MM.1S (cell line): ENCODE results near the gene MUC20.
A peak's percentile ranks its signal among the peaks of the same experiment; 100 is the strongest.

Experiments
- DNase-seq: peaks from one replicate; pipeline ENCODE4 v3.0.0-alpha.2; 2015
- H2AFZ ChIP-seq: fragments of 300-600 bp; sonication (generic); 2 replicates; pipeline ENCODE4 v1.6.0; 2016; ENCODE audit warnings: antibody characterized with exemption, low read length
- H3F3A ChIP-seq: fragments of 300-600 bp; sonication (generic); 2 replicates; pipeline ENCODE4 v1.6.1; 2016; ENCODE audit warnings: mild to moderate bottlenecking, antibody characterized with exemption, low read length, moderate library complexity, mixed read lengths; ENCODE audit not compliant: insufficient read depth
- H3K27ac ChIP-seq: fragments of 300-600 bp; sonication (generic); 2 replicates; pipeline ENCODE4 v1.5.1; 2016; ENCODE audit warnings: mild to moderate bottlenecking, low read length
- H3K27me3 ChIP-seq: fragments of 300-600 bp; sonication (generic); replicated peaks from 2 replicates; pipeline ENCODE4 v1.6.0; 2016; ENCODE audit warnings: low read length; ENCODE audit not compliant: insufficient read depth
- H3K36me3 ChIP-seq: fragments of 300-600 bp; sonication (generic); replicated peaks from 2 replicates; pipeline ENCODE4 v1.6.1; 2016; ENCODE audit warnings: mild to moderate bottlenecking, low read length, mixed read lengths; ENCODE audit not compliant: insufficient read depth
- H3K4me1 ChIP-seq: fragments of 300-600 bp; sonication (generic); 2 replicates; pipeline ENCODE4 v1.6.1; 2016; ENCODE audit warnings: low read length, mixed read lengths
- H3K4me2 ChIP-seq: fragments of 300-600 bp; sonication (generic); 2 replicates; pipeline ENCODE4 v1.6.0; 2016; ENCODE audit warnings: low read depth, low read length
- H3K4me3 ChIP-seq: fragments of 300-600 bp; sonication (generic); 2 replicates; pipeline ENCODE4 v1.5.1; 2016; ENCODE audit warnings: low read length, mixed read lengths
- H3K79me2 ChIP-seq: fragments of 300-600 bp; sonication (generic); 2 replicates; pipeline ENCODE4 v1.6.1; 2016; ENCODE audit warnings: mixed run types, low read length, mixed read lengths
- H3K9ac ChIP-seq: fragments of 300-600 bp; sonication (generic); 2 replicates; pipeline ENCODE4 v1.6.1; 2016; ENCODE audit warnings: low read length, mixed read lengths
- H3K9me2 ChIP-seq: fragments of 300-600 bp; sonication (generic); replicated peaks from 2 replicates; pipeline ENCODE4 v1.6.1; 2016; ENCODE audit warnings: mild to moderate bottlenecking, low read length, mixed read lengths; ENCODE audit not compliant: insufficient read depth
- H3K9me3 ChIP-seq: fragments of 300-600 bp; sonication (generic); replicated peaks from 2 replicates; pipeline ENCODE4 v1.6.1; 2016; ENCODE audit warnings: mild to moderate bottlenecking, low read length, mixed read lengths; ENCODE audit not compliant: insufficient read depth
- H4K20me1 ChIP-seq: fragments of 300-600 bp; sonication (generic); 2 replicates; pipeline ENCODE4 v1.6.1; 2016; ENCODE audit warnings: mild to moderate bottlenecking, low read length, moderate library complexity, mixed read lengths; ENCODE audit not compliant: insufficient read depth
- CTCF ChIP-seq: fragments of 300-600 bp; sonication (generic); IDR thresholded peaks from 2 replicates; pipeline ENCODE4 v1.5.1; 2016; ENCODE audit warnings: antibody characterized with exemption, low read length, mixed read lengths
- EZH2 ChIP-seq: fragments of 300-600 bp; sonication (generic); optimal IDR thresholded peaks from 2 replicates; pipeline ENCODE3; 2017; ENCODE audit warnings: low read depth, mild to moderate bottlenecking, antibody characterized with exemption, low read length, mixed read lengths
- EZH2phosphoT487 ChIP-seq: fragments of 300-600 bp; sonication (generic); IDR thresholded peaks from 2 replicates; pipeline ENCODE4 v1.6.1; 2018; ENCODE audit warnings: antibody characterized with exemption, low read length

The MUC20 gene

GRCh38 chr3:195703776-195704175, 17.0 kb upstream of the MUC20 start:
- no peak overlapping the region for H2AFZ ChIP-seq
- H3K36me3 ChIP-seq, result no peaks in the 10 kb centered on the region
- H3F3A ChIP-seq, result no peaks in the 10 kb centered on the region
- H3K4me2 ChIP-seq, result no peak overlapping the region
- no peak overlapping the region for H3K4me3 ChIP-seq
- peak; percentile 3 for DNase-seq
- TF ChIP-seq EZH2, result no peak
- TF ChIP-seq EZH2phosphoT487, result no peak
- TF ChIP-seq CTCF, result no peak
- no peak overlapping the region for H3K27ac ChIP-seq
- H3K9me3 ChIP-seq, result no peaks in the 10 kb centered on the region
- no peaks in the 10 kb centered on the region for H3K27me3 ChIP-seq
- no peaks in the 10 kb centered on the region for H3K79me2 ChIP-seq
- H3K9me2 ChIP-seq, result no peaks in the 10 kb centered on the region
- H3K4me1 ChIP-seq, result no peaks in the 10 kb centered on the region
- H3K9ac ChIP-seq, result no peak overlapping the region
- no peaks in the 10 kb centered on the region for H4K20me1 ChIP-seq

GRCh38 chr3:195704433-195704999, 16.3 kb upstream of the MUC20 start:
- Histone ChIP-seq H3K4me1 (no peaks in the 10 kb centered on the region), H3K4me2 (no peak overlapping the region), H3K9me3 (no peaks in the 10 kb centered on the region), H3K4me3 (no peak overlapping the region), H4K20me1 (no peaks in the 10 kb centered on the region), H3K36me3 (no peaks in the 10 kb centered on the region), H2AFZ (no peak overlapping the region), H3F3A (no peaks in the 10 kb centered on the region), H3K79me2 (no peaks in the 10 kb centered on the region), H3K9me2 (no peaks in the 10 kb centered on the region), H3K9ac (no peak overlapping the region), H3K27ac (no peak overlapping the region), H3K27me3 (no peaks in the 10 kb centered on the region)
- TF ChIP-seq CTCF, result no peak
- no peak for TF ChIP-seq EZH2phosphoT487
- TF ChIP-seq EZH2, result no peak
- DNase-seq, result peak; percentile 6

- Histone ChIP-seq H3K9me2 (no peaks in the 10 kb centered on the region), H3K36me3 (no peaks in the 10 kb centered on the region), H3K4me3 (no peak overlapping the region), H3K79me2 (no peaks in the 10 kb centered on the region), H3F3A (no peaks in the 10 kb centered on the region), H4K20me1 (no peaks in the 10 kb centered on the region), H3K9ac (no peak overlapping the region), H3K27ac (no peak overlapping the region), H3K4me2 (no peak overlapping the region), H3K9me3 (no peaks in the 10 kb centered on the region), H3K4me1 (no peaks in the 10 kb centered on the region), H2AFZ (no peak overlapping the region), H3K27me3 (no peaks in the 10 kb centered on the region)
- DNase-seq, result peak; percentile 5
- no peak for TF ChIP-seq EZH2
- no peak for TF ChIP-seq EZH2phosphoT487
- no peak for TF ChIP-seq CTCF
Measured at GRCh38 chr3:195705081-195705991, 15.4 kb upstream of the MUC20 start.
